C4-2B (cell line): ENCODE measurements around the gene ANKRD36.

Experiments
- CTCF ChIP-seq: fragments of 450-650 bp; conservative IDR thresholded peaks from 2 replicates; pipeline ENCODE4 v1.5.1; 2017; ENCODE audit warnings: mild to moderate bottlenecking
- ZFX ChIP-seq: fragments of 450-650 bp; IDR thresholded peaks from 2 replicates; pipeline ENCODE4 v1.6.1; 2017

GRCh38 chr2:97210325-97210724 lies 97.4 kb downstream of the ANKRD36 start:
- TF ChIP-seq CTCF (no peak), ZFX (no peak)
